Ovary (tissue), 9 donors: ENCODE results near the gene LIAS. TPM values are rescaled to one million over a fixed set of nuclear protein-coding genes. Genes with fewer than 3 reads are reported as not detected.

ENCODE experiments used
- DNase-seq, 5 donors: peaks; one replicate each; pipeline ENCODE4 v3.0.0-alpha.2; 2019 to 2020
- H3K27ac ChIP-seq, 2 donors: fragments of 200-600 bp; one replicate each; pipeline versions ENCODE4 v1.5.1 to v1.8.0; 2019 to 2022
- H3K27me3 ChIP-seq: fragments of 200-600 bp; one replicate; pipeline ENCODE4 v1.8.0; 2022
- H3K36me3 ChIP-seq: fragments of 200-600 bp; sonication (generic); one replicate; pipeline ENCODE4 v1.5.1; 2019
- H3K4me1 ChIP-seq: one replicate; pipeline ENCODE4 v1.8.1; 2013; ENCODE audit warnings: mild to moderate bottlenecking, moderate library complexity; ENCODE audit not compliant: insufficient read depth
- H3K4me3 ChIP-seq: fragments of 200-600 bp; sonication (generic); one replicate; pipeline ENCODE4 v1.5.1; 2017
- H3K9me3 ChIP-seq, 2 donors: fragments of 200-600 bp in 1 of 2; sonication (generic) in 1 of 2; one replicate each; pipeline versions ENCODE4 v1.5.1 to v1.8.1; 2013 to 2019; ENCODE audit warnings: mild to moderate bottlenecking in 1 of 2, moderate library complexity in 1 of 2
- EP300 ChIP-seq: sonication (generic); formaldehyde crosslinking; IDR thresholded peaks from one replicate; pipeline ENCODE4 v1.6.1; 2017; ENCODE audit warnings: antibody characterized with exemption
- POLR2A ChIP-seq: fragments of 450-650 bp; IDR thresholded peaks from one replicate; pipeline ENCODE4 v1.6.1; 2017; ENCODE audit warnings: antibody characterized with exemption, mild to moderate bottlenecking, moderate library complexity
- WGBS, 3 donors: extraction: QIAGEN DNeasy Blood & Tissue Kit in 1 of 3; methylation state at CpG; one replicate each; pipeline versions ENCODE4 v1.1.5 to v1.1.7; 2013 to 2017; 5-methylcytosine and 5-hydroxymethylcytosine counted together
- intact Hi-C, 4 donors: fragments of 100-400 bp; cut with DNase I; formaldehyde crosslinking; loops; one replicate each; pipeline versions ENCODE4 v1.11.0 to v1.15.1; 2022 to 2023
- polyA plus RNA-seq, 2 donors: library from polyadenylated mRNA; stranded (reverse); fragments of 200-250 nt in 1 of 2; fragments of 350-450 nt in 1 of 2; fragmentation: Illumina TruSeq in 1 of 2; extraction: RNeasy Lipid Tissue Mini Kit (QIAGEN cat#74804) in 1 of 2; gene quantifications; one replicate each; pipeline ENCODE4 v1.2.3, GENCODE V29; 2013 to 2014
- total RNA-seq, 7 donors: library from RNA; depleted of rRNA in 2 of 7; stranded (reverse); fragments of >200 nt in 2 of 7; fragmentation: NEBNext Ultra II Directional in 3 of 7; extraction: Animal tissue kit (Norgen Biotek cat#: 25700) in 3 of 7; gene quantifications; one replicate each; pipeline versions ENCODE4 v1.1.0 to v1.2.4, GENCODE V29; 2016 to 2023
- TF ChIP-seq, protein P1 (sequence below), 3 donors: fragments of 450-650 bp in 2 of 3; fragments of 200-600 bp in 1 of 3; IDR thresholded peaks; one replicate each; pipeline versions ENCODE4 v1.5.1 to v1.8.0; 2016 to 2022; ENCODE audit warnings: antibody characterized with exemption in 3 of 3, mild to moderate bottlenecking in 1 of 3
- donor health status: DM: no; HTN: no; CAD: no; lungs with moderate emphysema.
- donor health status: DM: no; HTN: no; CAD: no.
- donor health status: Bipolar disorder and iron deficiency.
- donor health status: DM: yes; HTN: yes; CAD: no.
- donor health status: DM: no; HTN: no; CAD: no.
- donor health status: DM: yes; HTN: yes; CAD: no.

Gene LIAS
- total and polyA plus RNA-seq, 9 donors: 12.7 to 32.4 (median 17.5) TPM

DNA sequence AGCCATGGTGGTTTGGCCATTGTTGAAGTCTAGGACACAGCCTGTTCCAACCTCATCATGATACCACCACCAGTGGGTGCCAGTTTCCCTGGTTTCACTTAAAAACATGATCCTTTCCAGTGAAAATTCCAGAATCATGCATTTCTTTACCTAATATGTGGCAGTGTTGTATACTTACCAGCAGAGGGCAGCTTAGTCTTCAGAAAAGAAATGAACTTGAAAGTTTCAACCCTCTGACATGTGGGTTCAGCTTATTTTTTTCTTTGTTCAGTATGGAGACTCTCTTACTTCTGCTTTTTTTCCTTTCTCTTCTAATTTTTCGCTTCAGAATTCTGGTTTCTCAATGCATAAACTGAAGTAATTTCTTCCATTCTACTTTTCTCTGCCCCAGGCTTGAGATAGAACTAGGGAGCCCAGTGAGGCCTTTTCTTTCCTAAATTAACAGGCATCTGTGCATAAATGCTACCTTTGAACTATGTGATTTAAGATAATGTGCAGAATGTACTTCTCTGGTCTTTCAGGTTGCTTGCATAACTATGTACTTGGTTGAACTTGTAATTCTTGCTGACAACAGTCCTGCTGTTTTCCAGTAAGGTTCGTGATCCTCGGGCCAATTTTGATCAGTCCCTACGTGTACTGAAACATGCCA is 10.7 kb downstream of the LIAS start:
- intact Hi-C loops: loop anchor here in 3 of 4 donors (1.0 to 5.0 kb wide), 3 partner anchors 507 to 508 kb away; partner anchors contain the start of gene PDS5A (in 2 of the 3)
- peak in 4 of 5 donors; percentile 46 to 69 (median 50) for DNase-seq
- H3K9me3 ChIP-seq: no peaks in the 10 kb centered on the region
- TF ChIP-seq, protein P1, sequence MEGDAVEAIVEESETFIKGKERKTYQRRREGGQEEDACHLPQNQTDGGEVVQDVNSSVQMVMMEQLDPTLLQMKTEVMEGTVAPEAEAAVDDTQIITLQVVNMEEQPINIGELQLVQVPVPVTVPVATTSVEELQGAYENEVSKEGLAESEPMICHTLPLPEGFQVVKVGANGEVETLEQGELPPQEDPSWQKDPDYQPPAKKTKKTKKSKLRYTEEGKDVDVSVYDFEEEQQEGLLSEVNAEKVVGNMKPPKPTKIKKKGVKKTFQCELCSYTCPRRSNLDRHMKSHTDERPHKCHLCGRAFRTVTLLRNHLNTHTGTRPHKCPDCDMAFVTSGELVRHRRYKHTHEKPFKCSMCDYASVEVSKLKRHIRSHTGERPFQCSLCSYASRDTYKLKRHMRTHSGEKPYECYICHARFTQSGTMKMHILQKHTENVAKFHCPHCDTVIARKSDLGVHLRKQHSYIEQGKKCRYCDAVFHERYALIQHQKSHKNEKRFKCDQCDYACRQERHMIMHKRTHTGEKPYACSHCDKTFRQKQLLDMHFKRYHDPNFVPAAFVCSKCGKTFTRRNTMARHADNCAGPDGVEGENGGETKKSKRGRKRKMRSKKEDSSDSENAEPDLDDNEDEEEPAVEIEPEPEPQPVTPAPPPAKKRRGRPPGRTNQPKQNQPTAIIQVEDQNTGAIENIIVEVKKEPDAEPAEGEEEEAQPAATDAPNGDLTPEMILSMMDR (IDR thresholded peaks at IDR 0.05): peak; percentile 76 to 91 (median 87)
- TF ChIP-seq EP300: no peak
- 66 to 68% (median 68%) methylated on average over 4 of the region's 4 CpGs for WGBS, 3 donors
- H3K4me3 ChIP-seq: no peak overlapping the region
- no peaks in the 10 kb centered on the region for H3K4me1 ChIP-seq
- peak overlapping the region in 1 of 2 donors; percentile 57 for H3K27ac ChIP-seq
- H3K36me3 ChIP-seq: no peaks in the 10 kb centered on the region
- H3K27me3 ChIP-seq: no peaks in the 10 kb centered on the region

DNA sequence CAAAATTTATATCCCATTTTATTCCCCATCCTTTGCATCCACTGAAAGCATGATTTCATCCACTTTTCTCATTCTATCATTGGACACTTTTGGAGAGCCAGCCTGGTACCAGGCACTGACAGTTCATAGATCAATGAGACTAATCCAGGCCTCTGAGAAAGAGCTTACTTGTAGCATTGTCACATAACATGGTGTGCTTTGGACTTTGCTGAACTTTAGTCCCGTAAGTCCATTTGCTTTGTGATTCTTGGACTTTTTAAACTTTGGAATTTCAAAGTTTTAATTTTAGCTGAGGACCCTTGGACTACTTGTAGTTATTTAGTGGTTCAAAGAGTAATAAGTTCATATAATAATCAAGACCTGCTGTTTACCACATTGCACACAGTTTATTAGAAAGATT is 11.5 kb downstream of the LIAS start:
- no peak overlapping the region for H3K4me3 ChIP-seq
- TF ChIP-seq, protein P1 (IDR thresholded peaks at IDR 0.05): no peak
- TF ChIP-seq POLR2A (no peak), EP300 (no peak)
- 96 to 97% (median 97%) methylated on average over 1 of the region's 1 CpG for WGBS, 3 donors
- DNase-seq: no peak
- intact Hi-C loops: loop anchor here in 1 of 4 donors (5.0 kb wide), 1 partner anchor 507 kb away; the partner anchor contains the start of gene PDS5A
- H3K36me3 ChIP-seq: no peaks in the 10 kb centered on the region
- no peaks in the 10 kb centered on the region for H3K27me3 ChIP-seq
- no peak overlapping the region for H3K27ac ChIP-seq
- H3K4me1 ChIP-seq: no peaks in the 10 kb centered on the region
- no peaks in the 10 kb centered on the region for H3K9me3 ChIP-seq

DNA sequence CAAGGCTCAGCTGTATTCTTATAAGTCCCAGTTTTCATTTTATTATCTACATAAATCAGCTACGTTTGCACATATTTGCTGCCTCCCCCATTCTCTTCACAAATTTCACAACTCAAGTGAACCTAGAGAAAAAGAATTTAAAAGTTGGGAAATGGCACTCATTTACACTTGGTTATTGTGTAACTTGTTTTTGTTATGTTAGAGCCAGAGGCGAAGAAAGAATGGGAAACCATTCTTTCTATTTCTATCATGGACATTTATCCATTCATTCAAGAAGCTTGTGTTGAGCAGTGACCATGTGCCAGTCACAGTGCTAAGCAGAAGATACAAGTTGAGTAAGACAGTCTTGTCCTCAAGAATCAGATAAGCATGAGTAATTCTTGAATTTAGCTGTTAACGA is 13.5 kb downstream of the LIAS start:
- no peak overlapping the region for H3K4me3 ChIP-seq
- 60 to 76% (median 75%) methylated on average over 3 of the region's 3 CpGs for WGBS, 3 donors
- no peak overlapping the region for H3K27ac ChIP-seq
- no peaks in the 10 kb centered on the region for H3K4me1 ChIP-seq
- no peak for TF ChIP-seq EP300
- no peaks in the 10 kb centered on the region for H3K9me3 ChIP-seq
- no peak for DNase-seq
- no peaks in the 10 kb centered on the region for H3K27me3 ChIP-seq
- no peaks in the 10 kb centered on the region for H3K36me3 ChIP-seq
- intact Hi-C loops: loop anchor here in 1 of 4 donors (5.0 kb wide), 1 partner anchor 505 kb away; the partner anchor contains the start of gene PDS5A

DNA sequence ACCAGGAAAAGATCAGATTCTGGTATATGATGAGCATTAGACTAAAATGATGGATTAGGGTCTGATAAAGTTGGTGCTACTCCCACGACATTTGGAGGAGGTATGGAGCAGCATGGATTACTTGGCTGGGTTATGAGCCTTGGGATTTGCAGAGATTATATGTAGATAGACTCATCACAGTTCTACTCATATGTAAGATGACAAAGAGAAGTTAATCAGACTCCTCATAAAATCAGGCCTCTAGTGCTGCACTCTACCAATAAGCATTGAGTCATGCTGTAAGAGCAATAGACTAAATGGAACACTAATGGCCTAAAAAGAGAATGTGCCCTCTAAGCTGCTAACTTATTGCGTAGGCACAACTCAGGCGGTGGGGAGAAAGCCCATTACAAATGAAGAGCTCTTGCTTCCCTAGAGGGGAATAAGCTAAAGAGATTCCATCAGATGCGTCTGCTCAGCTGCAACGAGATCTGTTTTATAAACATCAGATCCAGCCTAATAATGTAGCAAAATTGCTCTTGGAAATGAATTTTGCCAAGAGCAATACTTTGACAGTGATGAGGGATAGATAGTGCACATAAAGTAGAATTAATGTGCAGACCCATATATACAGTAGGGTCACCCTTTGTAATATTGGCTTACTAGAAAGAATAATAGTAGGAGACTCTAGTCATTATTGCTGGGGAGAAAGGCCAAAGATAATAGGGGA is 17.5 kb downstream of the LIAS start:
- no peak overlapping the region for H3K27ac ChIP-seq
- WGBS, 3 donors: 74 to 78% (median 77%) methylated on average over 5 of the region's 5 CpGs
- H3K27me3 ChIP-seq: no peaks in the 10 kb centered on the region
- no peaks in the 10 kb centered on the region for H3K9me3 ChIP-seq
- no peaks in the 10 kb centered on the region for H3K4me1 ChIP-seq
- intact Hi-C loops: loop anchor here in 1 of 4 donors (5.0 kb wide), 1 partner anchor 491 kb away; no protein-coding TSS in a partner anchor
- no peaks in the 10 kb centered on the region for H3K36me3 ChIP-seq
- H3K4me3 ChIP-seq: no peak overlapping the region
- TF ChIP-seq POLR2A: no peak
- no peak for TF ChIP-seq EP300
- TF ChIP-seq, protein P1 (IDR thresholded peaks at IDR 0.05): no peak
- no peak for DNase-seq

DNA sequence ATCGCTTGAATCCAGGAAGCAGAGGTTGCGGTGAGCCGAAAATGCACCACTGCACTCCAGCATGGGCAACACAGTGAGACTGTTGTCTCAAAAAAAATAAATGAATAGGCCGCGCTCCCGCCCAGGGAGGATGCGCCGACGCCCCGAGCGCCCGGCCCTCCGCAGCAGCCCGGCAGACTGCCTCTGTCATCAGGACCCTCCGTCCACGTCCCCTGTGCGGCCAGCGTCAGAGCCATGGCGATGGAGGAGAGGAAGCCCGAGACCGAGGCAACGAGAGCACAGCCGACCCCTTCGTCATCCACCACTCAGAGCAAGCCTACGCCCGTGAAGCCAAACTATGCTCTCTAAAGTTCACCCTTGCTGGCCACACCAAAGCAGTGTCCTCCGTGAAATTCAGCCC is 21.4 kb downstream of the LIAS start:
- TF ChIP-seq, protein P1 (IDR thresholded peaks at IDR 0.05): no peak
- TF ChIP-seq EP300 (no peak), POLR2A (no peak)
- Histone ChIP-seq H3K9me3 (no peaks in the 10 kb centered on the region), H3K27me3 (no peaks in the 10 kb centered on the region), H3K4me1 (no peaks in the 10 kb centered on the region), H3K4me3 (no peak overlapping the region), H3K36me3 (no peaks in the 10 kb centered on the region), H3K27ac (no peak overlapping the region)
- intact Hi-C loops: no loop called here
- no peak for DNase-seq
- 95 to 96% (median 96%) methylated on average over 24 to 27 of the region's 27 CpGs for WGBS, 3 donors
